Measurements from ENCODE around the gene FOXP1.
"Not testable (repeated sequence)": the region's sequence is repeated elsewhere in the genome, so short reads cannot be mapped to it uniquely, and the experiment has no call there.

The FOXP1 gene

DNA sequence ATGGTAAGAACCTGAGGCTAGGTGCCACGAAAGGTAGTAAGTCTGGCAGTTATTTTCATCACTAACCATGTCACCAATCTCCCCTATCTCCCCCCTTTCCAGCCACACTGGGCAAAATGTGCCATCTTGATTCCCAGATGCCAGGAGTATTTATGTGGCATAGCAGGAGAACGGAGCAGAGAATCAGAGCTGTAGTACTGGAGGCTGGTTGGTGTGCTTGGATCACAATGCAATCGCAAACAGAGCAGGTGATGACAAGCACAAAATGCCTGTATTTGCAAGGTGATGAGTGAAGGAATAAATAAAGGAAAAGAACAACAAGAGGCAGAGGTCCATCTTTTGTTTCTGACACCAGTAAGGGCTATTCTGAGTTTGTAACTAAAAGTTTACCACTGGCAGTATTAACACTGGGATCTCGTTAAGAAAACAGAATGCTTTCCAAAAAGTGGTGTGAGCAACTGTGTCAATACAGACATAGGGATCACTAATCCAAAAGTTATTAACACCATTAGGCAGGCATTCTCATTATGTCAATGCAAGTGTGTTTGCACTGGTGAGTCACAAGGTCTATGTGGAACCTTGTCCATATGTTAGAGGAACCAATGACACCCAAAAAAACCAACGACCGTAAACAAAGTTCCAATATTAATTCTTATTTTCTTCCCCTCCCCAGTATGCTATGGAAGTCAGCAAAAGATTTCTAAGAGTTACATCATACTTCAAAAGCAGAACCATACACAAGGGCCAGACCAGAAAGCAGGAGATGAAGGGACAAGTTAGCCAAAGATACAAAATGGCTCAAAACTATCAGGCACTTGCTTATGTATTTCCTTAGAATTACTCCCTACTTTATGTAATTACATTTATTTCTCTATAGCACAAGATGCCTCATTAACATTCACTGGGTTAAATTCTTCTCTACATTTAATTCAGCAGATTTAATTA is 556.6 kb downstream of the FOXP1 start:
- Mint-ChIP-seq H3K27ac (peak overlapping the region; percentile 80 to 84), H3K4me1 (ENCODE audit: low read depth in 2 of 2) (peaks cover 44 to 71% of the 10 kb centered on the region in 2 donors), H3K9me3 (no peaks in the 10 kb centered on the region), H3K27me3 (no peaks in the 10 kb centered on the region), H3K4me3 (no peak overlapping the region), H3K36me3 (ENCODE audit: insufficient read depth) (peaks cover 19% of the 10 kb centered on the region)
- DNase-seq (no peak), ATAC-seq (replicated peaks) (no peak)

GRCh38 chr3:71025516-71025915 is 558.0 kb downstream of the FOXP1 start:
- Mint-ChIP-seq H3K36me3 (ENCODE audit: insufficient read depth) (peaks cover 16% of the 10 kb centered on the region), H3K4me3 (peak overlapping the region in 1 of 2 donors; percentile 15), H3K27me3 (no peaks in the 10 kb centered on the region), H3K4me1 (ENCODE audit: low read depth in 2 of 2) (peaks cover 43 to 66% of the 10 kb centered on the region in 2 donors), H3K9me3 (no peaks in the 10 kb centered on the region), H3K27ac (peak overlapping the region; percentile 80 to 84)
- DNase-seq: no peak
- no peak for ATAC-seq (replicated peaks)

DNA sequence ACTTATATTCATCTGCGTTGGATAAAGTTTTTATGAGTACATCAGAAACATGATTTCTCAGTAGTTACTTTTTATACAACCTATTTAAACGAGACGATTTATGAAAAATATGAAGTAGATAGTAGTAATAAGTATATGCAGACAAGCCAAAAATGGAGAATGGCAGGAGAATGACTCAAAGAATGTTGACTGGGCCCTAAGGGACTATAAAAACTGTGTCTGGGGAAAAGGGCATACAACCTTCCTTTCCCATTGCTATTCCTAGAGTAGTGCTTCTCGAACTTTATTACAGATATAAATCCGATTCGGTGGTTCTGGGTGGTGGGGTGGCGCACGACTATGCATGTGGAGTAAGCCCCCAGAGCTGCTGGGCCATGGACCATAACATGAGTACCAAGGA is 558.5 kb downstream of the FOXP1 start:
- H3K4me1 Mint-ChIP-seq (ENCODE audit: low read depth in 2 of 2): peaks cover 40 to 62% of the 10 kb centered on the region in 2 donors
- H3K9me3 Mint-ChIP-seq: no peaks in the 10 kb centered on the region
- no peak for ATAC-seq (replicated peaks)
- H3K27ac Mint-ChIP-seq: peak overlapping the region; percentile 80 to 84
- peak overlapping the region in 1 of 2 donors; percentile 15 for H3K4me3 Mint-ChIP-seq
- no peaks in the 10 kb centered on the region for H3K27me3 Mint-ChIP-seq
- peaks cover 14% of the 10 kb centered on the region for H3K36me3 Mint-ChIP-seq (ENCODE audit: insufficient read depth)
- no peak for DNase-seq

DNA sequence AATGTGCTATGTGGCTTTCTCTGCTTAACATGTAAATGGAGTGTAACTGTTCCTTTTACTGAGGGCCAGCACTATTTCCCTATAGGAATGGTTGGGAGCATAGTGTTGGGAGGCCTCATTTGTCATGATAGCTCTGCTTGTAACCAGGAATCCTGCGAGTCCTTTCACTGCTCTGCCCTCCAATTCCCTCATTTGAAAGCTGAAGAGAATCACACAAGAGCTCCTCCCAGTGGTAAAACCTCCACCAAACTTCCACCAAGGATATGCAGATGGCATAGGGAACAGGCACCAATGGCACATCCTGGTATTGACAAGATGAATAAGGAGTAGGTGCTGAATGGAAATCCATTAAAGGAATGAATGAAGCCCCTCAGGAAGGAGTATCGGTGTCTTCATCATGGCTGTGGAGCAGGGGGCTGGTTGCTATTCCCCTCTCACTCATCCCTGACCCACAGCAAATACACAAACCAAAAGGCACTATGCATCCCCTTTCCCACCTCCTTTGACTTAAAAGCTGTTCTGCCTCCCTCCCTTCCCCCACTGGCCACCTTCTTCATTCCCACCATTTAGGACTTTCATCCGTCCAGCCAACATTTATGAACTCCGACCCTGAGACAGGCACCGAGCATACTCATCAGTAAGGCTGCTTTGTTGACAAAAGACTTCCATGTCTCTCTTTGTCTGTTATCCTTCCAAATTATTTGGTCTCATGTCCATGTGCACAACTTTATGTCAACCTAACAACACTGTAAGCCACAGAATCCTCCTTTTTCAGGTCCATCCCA is 560.8 kb downstream of the FOXP1 start:
- Mint-ChIP-seq H3K4me1 (ENCODE audit: low read depth in 2 of 2) (peaks cover 40 to 63% of the 10 kb centered on the region in 2 donors), H3K27ac (peak overlapping the region; percentile 2 to 72), H3K36me3 (ENCODE audit: insufficient read depth) (peaks cover 7% of the 10 kb centered on the region), H3K4me3 (no peak overlapping the region), H3K9me3 (no peaks in the 10 kb centered on the region), H3K27me3 (no peaks in the 10 kb centered on the region)
- no peak for DNase-seq
- ATAC-seq (replicated peaks): no peak

GRCh38 chr3:71018799-71019198 is 564.7 kb downstream of the FOXP1 start:
- no peak for ATAC-seq (replicated peaks)
- peak overlapping the region; percentile 49 to 78 for H3K27ac Mint-ChIP-seq
- no peaks in the 10 kb centered on the region for H3K9me3 Mint-ChIP-seq
- H3K27me3 Mint-ChIP-seq: no peaks in the 10 kb centered on the region
- no peak for DNase-seq
- H3K4me3 Mint-ChIP-seq: no peak overlapping the region
- peaks cover 9% of the 10 kb centered on the region for H3K36me3 Mint-ChIP-seq (ENCODE audit: insufficient read depth)
- H3K4me1 Mint-ChIP-seq (ENCODE audit: low read depth in 2 of 2): peaks cover 19 to 39% of the 10 kb centered on the region in 2 donors

GRCh38 chr3:71016178-71016845 is 567.2 kb downstream of the FOXP1 start:
- H3K27me3 Mint-ChIP-seq: no peaks in the 10 kb centered on the region
- no peak for ATAC-seq (replicated peaks)

GRCh38 chr3:71014616-71015015 is 568.9 kb downstream of the FOXP1 start:
- not testable (repeated sequence) for H3K4me3 Mint-ChIP-seq; H3K9me3 Mint-ChIP-seq; H3K27me3 Mint-ChIP-seq; DNase-seq; ATAC-seq (replicated peaks); H3K27ac Mint-ChIP-seq
- H3K36me3 Mint-ChIP-seq (ENCODE audit: insufficient read depth): peaks cover 13% of the 10 kb centered on the region
- H3K4me1 Mint-ChIP-seq (ENCODE audit: low read depth in 2 of 2): peaks cover 20 to 44% of the 10 kb centered on the region in 2 donors

More at GRCh38 chr3:71016178-71016845, 567.2 kb downstream of the FOXP1 start:
- Mint-ChIP-seq H3K4me3 (no peak overlapping the region), H3K27ac (peak overlapping the region; percentile 52 to 70), H3K4me1 (ENCODE audit: low read depth in 2 of 2) (peaks cover 16 to 42% of the 10 kb centered on the region in 2 donors), H3K36me3 (ENCODE audit: insufficient read depth) (peaks cover 15% of the 10 kb centered on the region), H3K9me3 (no peaks in the 10 kb centered on the region)
- DNase-seq: no peak

DNA sequence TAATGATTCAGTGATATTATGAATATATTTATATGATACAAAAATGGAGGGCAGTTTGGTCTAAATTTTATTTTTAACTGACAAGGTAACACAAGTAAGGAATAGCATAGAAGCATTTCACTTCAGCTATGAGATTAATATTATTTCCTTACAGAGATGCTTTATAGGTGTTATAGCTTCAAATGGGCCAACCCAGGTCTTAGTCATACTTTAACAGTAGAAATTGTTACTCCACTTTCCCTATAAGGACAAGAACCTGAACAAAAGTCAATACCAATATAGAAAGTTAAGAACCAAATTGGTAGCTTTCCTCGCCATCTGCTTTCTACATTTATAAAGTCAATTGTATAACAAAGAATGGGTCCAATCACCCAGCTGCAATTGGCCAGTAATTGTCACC is 570.6 kb downstream of the FOXP1 start:
- Mint-ChIP-seq H3K4me3 (no peak overlapping the region), H3K9me3 (no peaks in the 10 kb centered on the region), H3K27ac (peak overlapping the region; percentile 46 to 51), H3K36me3 (ENCODE audit: insufficient read depth) (peaks cover 13% of the 10 kb centered on the region), H3K4me1 (ENCODE audit: low read depth in 2 of 2) (peaks cover 22 to 48% of the 10 kb centered on the region in 2 donors), H3K27me3 (no peaks in the 10 kb centered on the region)
- ATAC-seq (replicated peaks) (no peak), DNase-seq (no peak)

GRCh38 chr3:71011565-71012287 is 571.8 kb downstream of the FOXP1 start:
- peak overlapping the region; percentile 3 to 49 for H3K4me3 Mint-ChIP-seq
- peak overlapping the region; percentile 85 to 91 for H3K27ac Mint-ChIP-seq
- no peaks in the 10 kb centered on the region for H3K9me3 Mint-ChIP-seq
- H3K27me3 Mint-ChIP-seq: no peaks in the 10 kb centered on the region
- DNase-seq (no peak), ATAC-seq (replicated peaks) (peak; percentile 35)
- peaks cover 22 to 42% of the 10 kb centered on the region in 2 donors for H3K4me1 Mint-ChIP-seq (ENCODE audit: low read depth in 2 of 2)
- H3K36me3 Mint-ChIP-seq (ENCODE audit: insufficient read depth): peaks cover 17% of the 10 kb centered on the region

DNA sequence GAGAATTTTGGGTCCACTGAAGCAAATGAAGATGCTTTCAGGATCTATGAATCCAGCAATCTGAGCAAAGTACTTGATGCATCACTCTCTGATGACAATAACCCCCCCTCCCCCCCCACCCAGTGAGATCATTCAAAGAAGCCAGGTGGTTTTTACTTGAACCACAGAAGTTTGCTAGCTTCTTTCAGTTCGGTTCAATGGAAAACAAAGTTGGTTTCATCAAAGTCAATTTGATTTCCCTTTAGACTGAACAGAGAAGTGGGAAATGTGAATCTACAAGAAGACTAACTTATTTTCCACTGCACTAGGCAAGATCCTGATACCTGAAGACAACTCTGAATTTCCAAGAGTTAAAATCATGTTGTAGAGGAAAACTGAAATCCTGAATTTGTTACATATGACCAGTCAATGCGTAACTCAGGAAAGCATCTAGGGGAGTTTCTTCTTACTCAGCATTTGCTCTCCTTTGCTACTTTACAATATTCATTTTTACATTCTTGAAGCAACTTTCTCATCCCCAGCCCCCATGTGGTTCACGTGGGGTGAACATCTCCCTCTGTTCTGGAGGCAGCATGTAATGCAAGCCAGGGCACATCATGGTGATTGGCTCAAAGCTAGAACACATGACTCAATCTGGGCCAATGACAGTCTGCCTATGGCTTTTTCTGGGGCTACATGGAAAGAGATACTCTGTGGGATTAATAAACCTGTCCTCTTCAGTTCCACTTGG is 572.6 kb downstream of the FOXP1 start:
- DNase-seq: peak in 1 of 3 experiments; percentile 15
- no peaks in the 10 kb centered on the region for H3K9me3 Mint-ChIP-seq

GRCh38 chr3:71008350-71008935 is 575.1 kb downstream of the FOXP1 start:
- DNase-seq (no peak), ATAC-seq (replicated peaks) (peak; percentile 33)
- Mint-ChIP-seq H3K27ac (peak overlapping the region; percentile 15 to 79), H3K4me3 (no peak overlapping the region), H3K9me3 (no peaks in the 10 kb centered on the region), H3K36me3 (ENCODE audit: insufficient read depth) (peaks cover 8% of the 10 kb centered on the region), H3K4me1 (ENCODE audit: low read depth in 2 of 2) (peaks cover 21 to 35% of the 10 kb centered on the region in 2 donors), H3K27me3 (no peaks in the 10 kb centered on the region)

More for the DNA sequence above, 572.6 kb downstream of the FOXP1 start:
- peaks cover 17% of the 10 kb centered on the region for H3K36me3 Mint-ChIP-seq (ENCODE audit: insufficient read depth)
- peaks cover 22 to 38% of the 10 kb centered on the region in 2 donors for H3K4me1 Mint-ChIP-seq (ENCODE audit: low read depth in 2 of 2)
- no peaks in the 10 kb centered on the region for H3K27me3 Mint-ChIP-seq
- peak overlapping the region; percentile 85 to 91 for H3K27ac Mint-ChIP-seq
- H3K4me3 Mint-ChIP-seq: peak overlapping the region; percentile 3 to 49
- ATAC-seq (replicated peaks): peak; percentile 76
